Lung (tissue), 12 donors: ENCODE data around the gene CHSY3. TPM values are rescaled to one million over a fixed set of nuclear protein-coding genes. Genes with fewer than 3 reads are reported as not detected.

Experiments used
- ATAC-seq: fragments of 200-7000 bp; cut with Tn5 transposase; one replicate; pipeline ENCODE4 v1.9.1; 2020; ENCODE audit warnings: moderate number of reproducible peaks; ENCODE audit not compliant: insufficient read depth, low FRiP score
- DNase-seq, 3 donors: peaks; one replicate each; pipeline ENCODE4 v3.0.0-alpha.2; 2013 to 2017
- H3K27ac ChIP-seq, 2 donors: one replicate each; pipeline ENCODE4 v1.5.1; 2013; ENCODE audit warnings: mild to moderate bottlenecking in 2 of 2, moderate library complexity in 2 of 2, control low read depth in 1 of 2, inconsistent platforms in 1 of 2, low read depth in 1 of 2, low read length in 1 of 2
- H3K27me3 ChIP-seq, 3 donors: one replicate each; pipeline ENCODE4 v1.5.1; 2013; ENCODE audit warnings: low read length in 2 of 3; ENCODE audit not compliant: control insufficient read depth in 3 of 3, insufficient read depth in 3 of 3
- H3K36me3 ChIP-seq, 4 donors: one replicate each; pipeline ENCODE4 v1.5.1; 2013; ENCODE audit warnings: low read length in 4 of 4, mild to moderate bottlenecking in 1 of 4, moderate library complexity in 1 of 4; ENCODE audit not compliant: control insufficient read depth in 4 of 4, insufficient read depth in 4 of 4
- H3K4me1 ChIP-seq, 5 donors: one replicate each; pipeline ENCODE4 v1.5.1; 2013; ENCODE audit warnings: low read length in 5 of 5, mild to moderate bottlenecking in 2 of 5, moderate library complexity in 1 of 5; ENCODE audit not compliant: control insufficient read depth in 5 of 5, insufficient read depth in 5 of 5
- H3K4me3 ChIP-seq: one replicate; pipeline ENCODE4 v1.5.1; 2013; ENCODE audit warnings: mild to moderate bottlenecking, control low read depth, moderate library complexity
- H3K9ac ChIP-seq, 2 donors: one replicate each; pipeline ENCODE4 v1.5.1; 2013; ENCODE audit warnings: low read length in 2 of 2, control low read depth in 1 of 2; ENCODE audit not compliant: insufficient read depth in 1 of 2
- H3K9me3 ChIP-seq, 4 donors: one replicate each; pipeline ENCODE4 v1.5.1; 2013; ENCODE audit warnings: low read length in 3 of 4, mild to moderate bottlenecking in 1 of 4, moderate library complexity in 1 of 4; ENCODE audit not compliant: control insufficient read depth in 4 of 4, insufficient read depth in 3 of 4
- WGBS, 2 donors: extraction: QIAGEN DNeasy Blood & Tissue Kit; methylation state at CpG; one replicate each; pipeline ENCODE4 v1.1.7; 2013; 5-methylcytosine and 5-hydroxymethylcytosine counted together
- polyA plus RNA-seq, 2 donors: library from polyadenylated mRNA; stranded (reverse); fragments of 200-250 nt; gene quantifications; one replicate each; pipeline ENCODE4 v1.2.1, GENCODE V29; 2013
- total RNA-seq, 2 donors: library from RNA; depleted of rRNA in 1 of 2; stranded (reverse); fragments of >200 nt in 1 of 2; gene quantifications; one replicate each; pipeline ENCODE4 v1.2.1, GENCODE V29; 2014 to 2021
- TF ChIP-seq, protein P1 (sequence below): IDR thresholded peaks from 2 replicates; pipeline ENCODE4 v1.5.1; 2012; ENCODE audit warnings: mild to moderate bottlenecking; ENCODE audit errors: control extremely low read depth, extremely low read depth
- donor health status: control.
- donor health status: control.
- donor health status: Bipolar disorder and iron deficiency.
- donor health status: healthy.
- donor health status: DM: yes; HTN: yes; CAD: no.

Gene CHSY3
- total and polyA plus RNA-seq, 4 donors, result 0.41 to 6.7 (median 3.0) TPM

DNA sequence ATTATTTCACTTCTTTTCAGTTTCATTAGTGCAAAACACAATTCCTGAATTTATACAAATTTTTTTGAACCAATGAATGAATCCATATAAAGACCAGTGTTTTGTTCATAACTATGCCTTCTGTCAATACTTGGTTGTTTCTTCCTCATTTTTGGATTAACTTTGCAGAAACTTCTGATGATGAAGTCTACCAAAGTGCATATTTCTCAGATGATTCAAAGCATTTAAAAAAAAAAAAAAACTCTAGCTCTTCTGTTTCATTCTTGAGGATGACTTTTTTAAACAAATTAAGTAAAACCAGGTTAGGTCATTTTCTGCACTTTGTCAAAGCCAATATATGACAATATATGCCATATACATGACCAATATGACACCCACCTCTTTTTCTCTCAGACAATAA, 92.6 kb downstream of the CHSY3 start:
- no peaks in the 10 kb centered on the region for H3K36me3 ChIP-seq
- H3K27ac ChIP-seq, result no peak overlapping the region
- H3K4me3 ChIP-seq, result no peak overlapping the region
- no peak for DNase-seq
- TF ChIP-seq, protein P1, sequence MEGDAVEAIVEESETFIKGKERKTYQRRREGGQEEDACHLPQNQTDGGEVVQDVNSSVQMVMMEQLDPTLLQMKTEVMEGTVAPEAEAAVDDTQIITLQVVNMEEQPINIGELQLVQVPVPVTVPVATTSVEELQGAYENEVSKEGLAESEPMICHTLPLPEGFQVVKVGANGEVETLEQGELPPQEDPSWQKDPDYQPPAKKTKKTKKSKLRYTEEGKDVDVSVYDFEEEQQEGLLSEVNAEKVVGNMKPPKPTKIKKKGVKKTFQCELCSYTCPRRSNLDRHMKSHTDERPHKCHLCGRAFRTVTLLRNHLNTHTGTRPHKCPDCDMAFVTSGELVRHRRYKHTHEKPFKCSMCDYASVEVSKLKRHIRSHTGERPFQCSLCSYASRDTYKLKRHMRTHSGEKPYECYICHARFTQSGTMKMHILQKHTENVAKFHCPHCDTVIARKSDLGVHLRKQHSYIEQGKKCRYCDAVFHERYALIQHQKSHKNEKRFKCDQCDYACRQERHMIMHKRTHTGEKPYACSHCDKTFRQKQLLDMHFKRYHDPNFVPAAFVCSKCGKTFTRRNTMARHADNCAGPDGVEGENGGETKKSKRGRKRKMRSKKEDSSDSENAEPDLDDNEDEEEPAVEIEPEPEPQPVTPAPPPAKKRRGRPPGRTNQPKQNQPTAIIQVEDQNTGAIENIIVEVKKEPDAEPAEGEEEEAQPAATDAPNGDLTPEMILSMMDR, result no peak
- H3K4me1 ChIP-seq, result no peaks in the 10 kb centered on the region
- no peak for ATAC-seq
- H3K9me3 ChIP-seq, result no peaks in the 10 kb centered on the region
- no peak overlapping the region for H3K9ac ChIP-seq
- H3K27me3 ChIP-seq, result no peaks in the 10 kb centered on the region

- no peaks in the 10 kb centered on the region for H3K27me3 ChIP-seq
- no peak overlapping the region for H3K27ac ChIP-seq
- H3K9ac ChIP-seq, result no peak overlapping the region
- no peaks in the 10 kb centered on the region for H3K36me3 ChIP-seq
- H3K4me3 ChIP-seq, result no peak overlapping the region
- DNase-seq (no peak), ATAC-seq (no peak)
- 82 to 86% methylated on average over 4 of the region's 4 CpGs for WGBS, 2 donors
- TF ChIP-seq, protein P1, result no peak
- no peaks in the 10 kb centered on the region for H3K4me1 ChIP-seq
- no peaks in the 10 kb centered on the region for H3K9me3 ChIP-seq
Observed at GRCh38 chr5:130000460-130000859, 96.2 kb downstream of the CHSY3 start.

- TF ChIP-seq, protein P1, result no peak
- no peak overlapping the region for H3K4me3 ChIP-seq
- WGBS, 2 donors, result 82 to 92% methylated on average over 3 of the region's 3 CpGs
- H3K9me3 ChIP-seq, result no peaks in the 10 kb centered on the region
- H3K36me3 ChIP-seq, result no peaks in the 10 kb centered on the region
- no peaks in the 10 kb centered on the region for H3K4me1 ChIP-seq
- no peak for ATAC-seq
- no peak overlapping the region for H3K27ac ChIP-seq
- no peaks in the 10 kb centered on the region for H3K27me3 ChIP-seq
- no peak overlapping the region for H3K9ac ChIP-seq
- DNase-seq, result no peak
Observed at GRCh38 chr5:130002183-130002582, 97.9 kb downstream of the CHSY3 start.

- H3K27me3 ChIP-seq, result no peaks in the 10 kb centered on the region
- WGBS, 2 donors, result 79 to 87% methylated on average over 3 of the region's 3 CpGs
- peaks cover 0 to 2% (median 0%) of the 10 kb centered on the region in 4 donors for H3K9me3 ChIP-seq
- no peak overlapping the region for H3K27ac ChIP-seq
- H3K9ac ChIP-seq, result no peak overlapping the region
- no peaks in the 10 kb centered on the region for H3K4me1 ChIP-seq
- DNase-seq (no peak), ATAC-seq (no peak)
- TF ChIP-seq, protein P1, result no peak
- no peak overlapping the region for H3K4me3 ChIP-seq
- H3K36me3 ChIP-seq, result no peaks in the 10 kb centered on the region
Observed at GRCh38 chr5:130002876-130003275, 98.6 kb downstream of the CHSY3 start.
